Keratinocyte (primary cell): ENCODE measurements around the gene NUTF2.

ENCODE experiments used
- CTCF ChIP-seq, 3 experiments: IDR thresholded peaks in 1 of 3; conservative IDR thresholded peaks in 1 of 3; optimal IDR thresholded peaks in 1 of 3; 2 replicates in 2 of 3; 3 replicates in 1 of 3; pipeline versions ENCODE3 to v1.5.1; 2011; ENCODE audit warnings: low read length in 3 of 3, mild to moderate bottlenecking in 3 of 3, moderate library complexity in 2 of 3, control low read depth in 1 of 3, inconsistent platforms in 1 of 3; ENCODE audit not compliant: insufficient read depth in 2 of 3; ENCODE audit errors: extremely low read depth in 1 of 3
- EZH2 ChIP-seq: IDR thresholded peaks from one replicate; pipeline ENCODE4 v1.6.1; 2012; ENCODE audit warnings: inconsistent platforms, mild to moderate bottlenecking, low read length, moderate library complexity

- no peak for TF ChIP-seq CTCF (optimal IDR thresholded peaks at IDR 0.05 in 1 of 3, IDR thresholded peaks at IDR 0.05 in 1 of 3, conservative IDR thresholded peaks at IDR 0.05 in 1 of 3; ENCODE audit: extremely low read depth in 1 of 3, insufficient read depth in 2 of 3, low read length in 3 of 3)
- TF ChIP-seq EZH2 = no peak
These were observed 33.2 kb downstream of the NUTF2 start for GRCh38 chr16:67879936-67880335.
